H1 (cell line): ENCODE data around the gene DOCK9. TPM values are rescaled to one million over a fixed set of nuclear protein-coding genes. Genes with fewer than 3 reads are reported as not detected.
A peak's percentile ranks its signal among the peaks of the same experiment; 100 is the strongest.

Experiments
- BCL11A ChIP-seq, 2 experiments: IDR thresholded peaks; one replicate each; pipeline ENCODE4 v1.6.1; 2011; ENCODE audit warnings: low read depth in 2 of 2, low read length in 2 of 2, mild to moderate bottlenecking in 2 of 2
- CBX8 ChIP-seq: fragments of 300-800, 300-1000 bp; sonication (generic); IDR thresholded peaks from 2 replicates; pipeline ENCODE4 v1.7.1; 2016; ENCODE audit warnings: low read depth, low read length, borderline replicate concordance
- CEBPB ChIP-seq: IDR thresholded peaks from 2 replicates; pipeline ENCODE4 v1.6.1; 2012; ENCODE audit warnings: low read depth, low read length
- EP300 ChIP-seq, 2 experiments: IDR thresholded peaks; 1 replicate in 1 of 2; 2 replicates in 1 of 2; pipeline ENCODE4 v1.6.1; 2011 to 2012; ENCODE audit warnings: low read depth in 2 of 2, low read length in 2 of 2, mild to moderate bottlenecking in 2 of 2, borderline replicate concordance in 1 of 2, inconsistent platforms in 1 of 2, moderate library complexity in 1 of 2
- EZH2 ChIP-seq: fragments of 200-600 bp; sonication (generic); IDR thresholded peaks from 2 replicates; pipeline ENCODE4 v1.7.1; 2012; ENCODE audit warnings: low read depth, mild to moderate bottlenecking, moderate library complexity, low read length, inconsistent platforms; ENCODE audit not compliant: severe bottlenecking
- GTF2F1 ChIP-seq: IDR thresholded peaks from 2 replicates; pipeline ENCODE4 v1.6.1; 2012; ENCODE audit warnings: low read depth, low read length, improper control_type of control experiment, borderline replicate concordance
- HDAC6 ChIP-seq: IDR thresholded peaks from one replicate; pipeline ENCODE4 v1.7.1; 2012; ENCODE audit warnings: low read depth, mild to moderate bottlenecking, inconsistent platforms, low read length, moderate library complexity
- JUND ChIP-seq: IDR thresholded peaks from 2 replicates; pipeline ENCODE4 v1.6.1; 2011; ENCODE audit warnings: mild to moderate bottlenecking, improper control_type of control experiment, low read length
- NANOG ChIP-seq: IDR thresholded peaks from 2 replicates; pipeline ENCODE4 v1.6.1; 2011; ENCODE audit warnings: low read length, low read depth, mild to moderate bottlenecking, inconsistent platforms; ENCODE audit not compliant: insufficient read depth, poor library complexity, severe bottlenecking
- NRF1 ChIP-seq: IDR thresholded peaks from 2 replicates; pipeline ENCODE4 v1.6.1; 2011; ENCODE audit warnings: mild to moderate bottlenecking, low read depth, low read length, improper control_type of control experiment
- PHF8 ChIP-seq: fragments of 200-600 bp; sonication (generic); conservative IDR thresholded peaks from 2 replicates; pipeline ENCODE4 v1.7.1; 2012; ENCODE audit warnings: low read depth, mild to moderate bottlenecking, inconsistent platforms, low read length, moderate library complexity
- POLR2A ChIP-seq, 2 experiments: IDR thresholded peaks; 1 replicate in 1 of 2; 2 replicates in 1 of 2; pipeline ENCODE4 v1.6.1; 2011; ENCODE audit warnings: low read depth in 2 of 2, low read length in 2 of 2, mild to moderate bottlenecking in 2 of 2; ENCODE audit errors: control extremely low read depth in 1 of 2
- RAD21 ChIP-seq, 2 experiments: IDR thresholded peaks in 1 of 2; conservative IDR thresholded peaks in 1 of 2; 2 replicates each; pipeline ENCODE4 v1.6.1; 2011; ENCODE audit warnings: low read depth in 2 of 2, low read length in 2 of 2, improper control_type of control experiment in 1 of 2, inconsistent platforms in 1 of 2, mild to moderate bottlenecking in 1 of 2, moderate library complexity in 1 of 2
- RBBP5 ChIP-seq: IDR thresholded peaks from 2 replicates; pipeline ENCODE4 v1.7.1; 2012; ENCODE audit warnings: low read depth, mild to moderate bottlenecking, inconsistent platforms, low read length, moderate library complexity, borderline replicate concordance
- RFX5 ChIP-seq: IDR thresholded peaks from 2 replicates; pipeline ENCODE4 v1.6.1; 2011; ENCODE audit warnings: low read depth, low read length, improper control_type of control experiment, borderline replicate concordance
- SIN3A ChIP-seq, 2 experiments: IDR thresholded peaks in 1 of 2; conservative IDR thresholded peaks in 1 of 2; 2 replicates each; pipeline ENCODE4 v1.6.1; 2011 to 2012; ENCODE audit warnings: low read length in 2 of 2, improper control_type of control experiment in 1 of 2, low read depth in 1 of 2, mild to moderate bottlenecking in 1 of 2
- SP1 ChIP-seq: IDR thresholded peaks from 2 replicates; pipeline ENCODE4 v1.6.1; 2011; ENCODE audit warnings: low read depth, low read length
- SP4 ChIP-seq: IDR thresholded peaks from 2 replicates; pipeline ENCODE4 v1.6.1; 2012; ENCODE audit warnings: low read length, inconsistent platforms
- SRF ChIP-seq: IDR thresholded peaks from 2 replicates; pipeline ENCODE4 v1.6.1; 2011; ENCODE audit warnings: mild to moderate bottlenecking, low read depth, low read length, moderate library complexity
- TAF1 ChIP-seq: IDR thresholded peaks from 2 replicates; pipeline ENCODE4 v1.6.1; 2011; ENCODE audit warnings: mild to moderate bottlenecking, low read depth, low read length
- TBP ChIP-seq: IDR thresholded peaks from 2 replicates; pipeline ENCODE4 v1.6.1; 2011; ENCODE audit warnings: low read depth, low read length, improper control_type of control experiment
- TCF12 ChIP-seq: IDR thresholded peaks from 2 replicates; pipeline ENCODE4 v1.6.1; 2011; ENCODE audit warnings: low read depth, mild to moderate bottlenecking, low read length
- YY1 ChIP-seq: IDR thresholded peaks from 2 replicates; pipeline ENCODE4 v1.6.1; 2011; ENCODE audit warnings: low read depth, mild to moderate bottlenecking, low read length
- polyA plus RNA-seq, 7 experiments: library from polyadenylated mRNA; depleted of rRNA in 3 of 7; stranded (reverse) in 5 of 7; unstranded in 2 of 7; fragments of >200 nt in 5 of 7; fragments of 200-250 nt in 2 of 7; gene quantifications; 1 replicate in 5 of 7; 2 replicates in 1 of 7; 4 replicates in 1 of 7; pipeline versions ENCODE4 v1.2.1 to v1.2.3, GENCODE V29; 2011 to 2013; ENCODE audit warnings: missing spikeins in 2 of 7, mixed read lengths in 2 of 7
- total RNA-seq: library from RNA; stranded (reverse); fragmentation: NEBNext Ultra II Directional; extraction: Animal tissue kit (Norgen Biotek cat#: 25700); gene quantifications from 2 replicates; pipeline ENCODE4 v1.2.1, GENCODE V29; 2021
- TF ChIP-seq, protein P1 (sequence below): IDR thresholded peaks from 2 replicates; pipeline ENCODE4 v1.6.1; 2011; ENCODE audit warnings: low read length, improper control_type of control experiment
- TF ChIP-seq, protein P2 (sequence below): IDR thresholded peaks from 2 replicates; pipeline ENCODE4 v1.6.1; 2011; ENCODE audit warnings: low read depth, mild to moderate bottlenecking, low read length; ENCODE audit not compliant: insufficient read depth

DOCK9 gene
- total and polyA plus RNA-seq, 2 of the 8 experiments (the other 6 are each of a cell fraction or from before 2014, with no cell fraction given), result 21.6 to 31.5 TPM

DNA sequence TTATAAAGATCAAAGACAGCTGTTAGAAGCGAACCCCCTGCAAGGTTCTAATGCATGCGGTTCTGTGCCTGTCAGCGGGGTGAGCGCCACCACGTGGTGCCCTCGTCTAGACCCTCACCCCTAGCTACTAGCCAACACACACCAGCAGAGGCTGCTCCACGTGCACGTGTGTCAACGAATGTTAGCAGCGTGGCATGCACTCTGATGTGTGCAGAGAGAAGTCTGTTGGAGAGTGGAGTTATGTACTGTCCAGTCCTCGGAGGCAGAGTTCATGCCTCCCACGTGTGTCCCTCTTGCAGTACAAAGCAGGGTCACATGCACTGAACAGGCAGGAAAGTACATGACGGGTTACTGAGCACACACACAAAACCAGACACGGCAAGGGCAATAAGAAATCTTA, 150.4 kb downstream of the DOCK9 start (continued):
- TF ChIP-seq, protein P1, sequence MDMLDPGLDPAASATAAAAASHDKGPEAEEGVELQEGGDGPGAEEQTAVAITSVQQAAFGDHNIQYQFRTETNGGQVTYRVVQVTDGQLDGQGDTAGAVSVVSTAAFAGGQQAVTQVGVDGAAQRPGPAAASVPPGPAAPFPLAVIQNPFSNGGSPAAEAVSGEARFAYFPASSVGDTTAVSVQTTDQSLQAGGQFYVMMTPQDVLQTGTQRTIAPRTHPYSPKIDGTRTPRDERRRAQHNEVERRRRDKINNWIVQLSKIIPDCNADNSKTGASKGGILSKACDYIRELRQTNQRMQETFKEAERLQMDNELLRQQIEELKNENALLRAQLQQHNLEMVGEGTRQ, result peak; percentile 30; the same call in 1 of the 2 replicates
- TF ChIP-seq TCF12 (no peak), TBP (no peak), POLR2A (IDR thresholded peaks at IDR 0.05; ENCODE audit: control extremely low read depth in 1 of 2, low read depth in 2 of 2, low read length in 2 of 2) (no peak), SIN3A (conservative IDR thresholded peaks at IDR 0.05 in 1 of 2, IDR thresholded peaks at IDR 0.05 in 1 of 2; ENCODE audit: low read depth in 1 of 2, low read length in 2 of 2) (peak in 1 of 2 experiments; percentile 71; a peak in 1 of 4 replicates), EZH2 (no peak), PHF8 (no peak), EP300 (IDR thresholded peaks at IDR 0.05; ENCODE audit: borderline replicate concordance in 1 of 2, low read depth in 2 of 2, low read length in 2 of 2) (no peak), SP1 (no peak), CBX8 (no peak), NANOG (no peak), RBBP5 (no peak), NRF1 (no peak), GTF2F1 (no peak), JUND (no peak), BCL11A (IDR thresholded peaks at IDR 0.05; ENCODE audit: low read depth in 2 of 2, low read length in 2 of 2) (no peak), HDAC6 (no peak), RAD21 (IDR thresholded peaks at IDR 0.05 in 1 of 2, conservative IDR thresholded peaks at IDR 0.05 in 1 of 2; ENCODE audit: low read depth in 2 of 2, low read length in 2 of 2) (peak; percentile 56 to 68), RFX5 (no peak), SP4 (no peak), YY1 (no peak), CEBPB (no peak), SRF (no peak), TAF1 (no peak)
- TF ChIP-seq, protein P2, sequence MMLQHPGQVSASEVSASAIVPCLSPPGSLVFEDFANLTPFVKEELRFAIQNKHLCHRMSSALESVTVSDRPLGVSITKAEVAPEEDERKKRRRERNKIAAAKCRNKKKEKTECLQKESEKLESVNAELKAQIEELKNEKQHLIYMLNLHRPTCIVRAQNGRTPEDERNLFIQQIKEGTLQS, result 0 out of 2 replicates have a peak, but pooled peaks have one; percentile 13
